Thymus (tissue), 11 donors: Measurements from ENCODE around the gene ZNF57. TPM values are rescaled to one million over a fixed set of nuclear protein-coding genes. Genes with fewer than 3 reads are reported as not detected.
"Not testable (repeated sequence)": the region's sequence is repeated elsewhere in the genome, so short reads cannot be mapped to it uniquely, and the experiment has no call there.

Source experiments
- DNase-seq, 9 donors: peaks; one replicate each; pipeline ENCODE4 v3.0.0-alpha.2; 2013; ENCODE audit warnings: low spot score in 9 of 9, low read depth in 6 of 9, missing footprints in 1 of 9
- H3K27ac ChIP-seq, 2 donors: one replicate each; pipeline ENCODE4 v1.5.1; 2013; ENCODE audit warnings: control low read depth in 1 of 2, low read depth in 1 of 2, low read length in 1 of 2, mild to moderate bottlenecking in 1 of 2, moderate library complexity in 1 of 2
- H3K27me3 ChIP-seq, 2 donors: one replicate each; pipeline ENCODE4 v1.5.1; 2013; ENCODE audit warnings: low read length in 1 of 2; ENCODE audit not compliant: control insufficient read depth in 2 of 2, insufficient read depth in 1 of 2
- H3K36me3 ChIP-seq, 2 donors: one replicate each; pipeline ENCODE4 v1.5.1; 2013; ENCODE audit warnings: low read length in 1 of 2, mild to moderate bottlenecking in 1 of 2, moderate library complexity in 1 of 2; ENCODE audit not compliant: control insufficient read depth in 2 of 2, insufficient read depth in 2 of 2
- H3K4me1 ChIP-seq, 2 donors: one replicate each; pipeline ENCODE4 v1.5.1; 2013; ENCODE audit warnings: low read length in 2 of 2; ENCODE audit not compliant: control insufficient read depth in 2 of 2, insufficient read depth in 2 of 2
- H3K4me3 ChIP-seq, 2 donors: one replicate each; pipeline ENCODE4 v1.5.1; 2013; ENCODE audit warnings: low read length in 2 of 2, control low read depth in 1 of 2, mild to moderate bottlenecking in 1 of 2
- H3K9me3 ChIP-seq, 2 donors: one replicate each; pipeline ENCODE4 v1.5.1; 2013; ENCODE audit warnings: low read length in 1 of 2, mild to moderate bottlenecking in 1 of 2; ENCODE audit not compliant: control insufficient read depth in 2 of 2, insufficient read depth in 1 of 2
- WGBS: extraction: QIAGEN DNeasy Blood & Tissue Kit; methylation state at CpG from one replicate; pipeline ENCODE4 v1.1.7; 2013; 5-methylcytosine and 5-hydroxymethylcytosine counted together
- polyA plus RNA-seq: library from polyadenylated mRNA; stranded (reverse); fragments of 200-250 nt; gene quantifications from one replicate; pipeline ENCODE4 v1.2.3, GENCODE V29; 2013
- total RNA-seq: library from RNA; stranded (reverse); fragments of 120-200 nt; gene quantifications from one replicate; pipeline ENCODE4 v1.2.4, GENCODE V29; 2013
- donor health status: healthy.

ZNF57 gene
- total and polyA plus RNA-seq, 2 donors, result 3.3 to 7.8 TPM

GRCh38 chr19:2865334-2866100 is 35.2 kb upstream of the ZNF57 start:
- Histone ChIP-seq H3K9me3 (peaks cover 0 to 28% of the 10 kb centered on the region in 2 donors), H3K27ac (no peak overlapping the region), H3K4me1 (peaks cover 0 to 3% of the 10 kb centered on the region in 2 donors), H3K4me3 (no peak overlapping the region), H3K36me3 (no peaks in the 10 kb centered on the region), H3K27me3 (no peaks in the 10 kb centered on the region)
- 35% methylated on average over 12 of the region's 12 CpGs for WGBS
- DNase-seq, result no peak

- Histone ChIP-seq H3K36me3 (no peaks in the 10 kb centered on the region), H3K4me3 (no peak overlapping the region), H3K9me3 (peaks cover 0 to 28% of the 10 kb centered on the region in 2 donors), H3K27me3 (no peaks in the 10 kb centered on the region), H3K4me1 (peaks cover 0 to 3% of the 10 kb centered on the region in 2 donors), H3K27ac (no peak overlapping the region)
- WGBS, result 78% methylated on average over 8 of the region's 8 CpGs
- no peak for DNase-seq
These were observed 34.2 kb upstream of the ZNF57 start for GRCh38 chr19:2866495-2867024.

- Histone ChIP-seq H3K27me3 (no peaks in the 10 kb centered on the region), H3K4me3 (no peak within 1 kb of the TSS), H3K4me1 (peaks cover 0 to 3% of the 10 kb centered on the region in 2 donors), H3K36me3 (no peaks in the 10 kb centered on the region), H3K9me3 (peaks cover 0 to 30% of the 10 kb centered on the region in 2 donors), H3K27ac (no peak within 1 kb of the TSS)
- WGBS, result 95% methylated on average over 36 of the region's 36 CpGs
- DNase-seq, result no peak
These were observed 33.4 kb upstream of the ZNF57 start, which contains the start of gene ZNF556 for GRCh38 chr19:2867025-2867991. Gene ZNF556 (plus strand): TSS chr19:2867335. CDS start chr19:2867422, 87 bp downstream.

- DNase-seq, result no peak
- H3K4me3 ChIP-seq, result no peak overlapping the region
- WGBS, result 89% methylated on average over 10 of the region's 10 CpGs
- peaks cover 0 to 40% of the 10 kb centered on the region in 2 donors for H3K9me3 ChIP-seq
- no peaks in the 10 kb centered on the region for H3K36me3 ChIP-seq
- peaks cover 0 to 2% of the 10 kb centered on the region in 2 donors for H3K4me1 ChIP-seq
- no peaks in the 10 kb centered on the region for H3K27me3 ChIP-seq
- H3K27ac ChIP-seq, result no peak overlapping the region
These were observed 31.1 kb upstream of the ZNF57 start for GRCh38 chr19:2869618-2870017.

GRCh38 chr19:2872175-2872574 is 28.6 kb upstream of the ZNF57 start:
- DNase-seq, H3K4me1 ChIP-seq, H3K4me3 ChIP-seq, H3K36me3 ChIP-seq, H3K27me3 ChIP-seq, H3K27ac ChIP-seq: not testable (repeated sequence)
- H3K9me3 ChIP-seq, result peaks cover 5 to 58% of the 10 kb centered on the region in 2 donors
- WGBS, result 54% methylated on average over 3 of the region's 11 CpGs

- 92% methylated on average over 32 of the region's 32 CpGs for whole genome bisulfite sequencing
- H3K4me1 ChIP-seq, result no peaks in the 10 kb centered on the region
- H3K36me3 ChIP-seq, result no peaks in the 10 kb centered on the region
- no peak overlapping the region for H3K27ac ChIP-seq
- peaks cover 10 to 71% of the 10 kb centered on the region in 2 donors for H3K9me3 ChIP-seq
- DNase-seq, result no peak
- H3K4me3 ChIP-seq, result no peak overlapping the region
- H3K27me3 ChIP-seq, result no peaks in the 10 kb centered on the region
These were observed 23.1 kb upstream of the ZNF57 start for GRCh38 chr19:2877398-2878331.

- peaks cover 0 to 12% of the 10 kb centered on the region in 2 donors for H3K4me1 ChIP-seq
- no peak for DNase-seq
- H3K27ac ChIP-seq, result no peak overlapping the region
- no peak overlapping the region for H3K4me3 ChIP-seq
- WGBS, result 97% methylated on average over 14 of the region's 14 CpGs
- H3K36me3 ChIP-seq, result no peaks in the 10 kb centered on the region
- peaks cover under 1 to 41% of the 10 kb centered on the region in 2 donors for H3K9me3 ChIP-seq
- no peaks in the 10 kb centered on the region for H3K27me3 ChIP-seq
These were observed 16.9 kb upstream of the ZNF57 start for GRCh38 chr19:2883686-2884439.

- H3K4me3 ChIP-seq, result no peak overlapping the region
- H3K9me3 ChIP-seq, result peaks cover 2 to 45% of the 10 kb centered on the region in 2 donors
- no peak for DNase-seq
- H3K4me1 ChIP-seq, result peaks cover 0 to 14% of the 10 kb centered on the region in 2 donors
- H3K27ac ChIP-seq, result no peak overlapping the region
- no peaks in the 10 kb centered on the region for H3K27me3 ChIP-seq
- 94% methylated on average over 17 of the region's 17 CpGs for WGBS
- no peaks in the 10 kb centered on the region for H3K36me3 ChIP-seq
These were observed 15.0 kb upstream of the ZNF57 start for GRCh38 chr19:2885736-2886135.
